Nephron progenitor cell (in vitro differentiated cells): ENCODE results near the gene NECTIN2.

Experiments
- DNase-seq: peaks from one replicate; pipeline ENCODE4 v3.0.0; 2021
- H3K27ac Mint-ChIP-seq: 2 replicates; pipeline ENCODE4 v1.8.0; 2021; ENCODE audit warnings: mild to moderate bottlenecking, moderate library complexity, mixed read lengths
- H3K27me3 Mint-ChIP-seq: 2 replicates; pipeline ENCODE4 v1.8.0; 2021; ENCODE audit warnings: mild to moderate bottlenecking, low read depth, mixed read lengths; ENCODE audit not compliant: poor library complexity
- H3K36me3 Mint-ChIP-seq: 2 replicates; pipeline ENCODE4 v1.8.0; 2021; ENCODE audit warnings: low read depth, mixed read lengths
- H3K4me1 Mint-ChIP-seq: 2 replicates; pipeline ENCODE4 v1.8.0; 2021; ENCODE audit warnings: mixed read lengths
- H3K4me3 Mint-ChIP-seq: 2 replicates; pipeline ENCODE4 v1.8.0; 2021; ENCODE audit warnings: mild to moderate bottlenecking, moderate library complexity, mixed read lengths
- H3K9me3 Mint-ChIP-seq: 2 replicates; pipeline ENCODE4 v1.8.0; 2021; ENCODE audit warnings: mild to moderate bottlenecking, moderate library complexity, mixed read lengths
- CTCF ChIP-seq: fragments of 200-600 bp; sonication (generic); IDR thresholded peaks from 2 replicates; pipeline ENCODE4 v1.5.0; 2021; ENCODE audit warnings: antibody characterized with exemption

NECTIN2 gene

GRCh38 chr19:44806291-44806690, 39.8 kb upstream of the NECTIN2 start:
- peaks cover 53% of the 10 kb centered on the region for H3K4me1 Mint-ChIP-seq
- no peak for DNase-seq
- no peak for TF ChIP-seq CTCF
- no peak overlapping the region for H3K27ac Mint-ChIP-seq
- no peaks in the 10 kb centered on the region for H3K9me3 Mint-ChIP-seq
- H3K4me3 Mint-ChIP-seq, result no peak overlapping the region
- H3K27me3 Mint-ChIP-seq, result peaks cover 35% of the 10 kb centered on the region
- no peaks in the 10 kb centered on the region for H3K36me3 Mint-ChIP-seq

- Mint-ChIP-seq H3K27ac (no peak overlapping the region), H3K36me3 (no peaks in the 10 kb centered on the region), H3K4me1 (peaks cover 61% of the 10 kb centered on the region), H3K27me3 (peaks cover 35% of the 10 kb centered on the region), H3K9me3 (no peaks in the 10 kb centered on the region), H3K4me3 (no peak overlapping the region)
- TF ChIP-seq CTCF, result no peak
- no peak for DNase-seq
Observed at GRCh38 chr19:44807162-44807561, 38.9 kb upstream of the NECTIN2 start.

GRCh38 chr19:44807652-44808462, 38.2 kb upstream of the NECTIN2 start:
- Mint-ChIP-seq H3K4me1 (peaks cover 65% of the 10 kb centered on the region), H3K36me3 (no peaks in the 10 kb centered on the region), H3K27ac (peak overlapping the region; percentile 66), H3K4me3 (peak overlapping the region; percentile 78), H3K27me3 (peaks cover 30% of the 10 kb centered on the region), H3K9me3 (no peaks in the 10 kb centered on the region)
- TF ChIP-seq CTCF, result peak; percentile 54
- DNase-seq, result peak; percentile 74

GRCh38 chr19:44808463-44809371, 37.4 kb upstream of the NECTIN2 start, which contains the start of gene BCAM:
Gene BCAM, plus strand, starts transcription at chr19:44809103. Its CDS starts 22 bp downstream, at chr19:44809125.
- H3K4me1 Mint-ChIP-seq, result peaks cover 68% of the 10 kb centered on the region
- no peak for TF ChIP-seq CTCF
- H3K36me3 Mint-ChIP-seq, result peaks cover 3% of the 10 kb centered on the region
- peak; percentile 81 for DNase-seq
- H3K27ac Mint-ChIP-seq, result peak within 1 kb of the TSS; percentile 66
- H3K4me3 Mint-ChIP-seq, result peak within 1 kb of the TSS; percentile 80
- peaks cover 25% of the 10 kb centered on the region for H3K27me3 Mint-ChIP-seq
- no peaks in the 10 kb centered on the region for H3K9me3 Mint-ChIP-seq

- H3K36me3 Mint-ChIP-seq, result peaks cover 12% of the 10 kb centered on the region
- peaks cover 24% of the 10 kb centered on the region for H3K27me3 Mint-ChIP-seq
- no peak for TF ChIP-seq CTCF
- no peak for DNase-seq
- H3K4me1 Mint-ChIP-seq, result peaks cover 77% of the 10 kb centered on the region
- H3K27ac Mint-ChIP-seq, result no peak overlapping the region
- H3K4me3 Mint-ChIP-seq, result peak overlapping the region; percentile 80
- no peaks in the 10 kb centered on the region for H3K9me3 Mint-ChIP-seq
Observed at GRCh38 chr19:44809577-44810233, 36.4 kb upstream of the NECTIN2 start.
